ENCODE measurements around the gene PID1.

DNA sequence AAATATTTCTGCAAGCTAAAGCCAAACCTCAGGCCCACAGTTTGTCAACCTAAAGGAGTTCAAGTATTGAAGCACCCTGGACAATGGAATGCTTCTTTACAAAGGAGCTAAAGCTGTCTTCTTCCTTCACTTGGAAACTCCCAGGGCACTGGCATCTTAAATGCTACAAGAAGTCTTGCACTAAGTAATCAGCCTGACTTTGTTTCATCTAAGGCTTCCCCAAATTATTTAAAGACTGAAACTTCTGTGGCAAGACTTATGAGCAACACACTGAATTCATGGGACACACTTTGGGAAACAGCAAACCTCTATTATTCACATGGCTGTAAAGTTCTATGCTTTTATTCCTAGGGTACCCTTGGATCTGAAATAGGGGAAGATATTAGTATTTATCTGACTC, 14.7 kb downstream of the PID1 start:
- TF ChIP-seq CTCF (conservative IDR thresholded peaks at IDR 0.05; ENCODE audit: low read length) (no peak), EZH2phosphoT487 (IDR thresholded peaks at IDR 0.05; ENCODE audit: borderline replicate concordance, low read depth, low read length) (no peak)

Measured in OCI-LY7 (cell line).